ENCODE results near the gene PAPSS1. TPM values are rescaled to one million over a fixed set of nuclear protein-coding genes. Genes with fewer than 3 reads are reported as not detected.

The PAPSS1 gene
- total RNA-seq, 4 donors from 2014 or later = 44.4 to 58.4 (median 52.0) TPM

GRCh38 chr4:107564326-107564725 is 155.7 kb downstream of the PAPSS1 start:
- Histone ChIP-seq H3K4me3 (no peak overlapping the region), H3K36me3 (no peaks in the 10 kb centered on the region), H3K27ac (no peak overlapping the region), H3K9me3 (peaks cover 7% of the 10 kb centered on the region), H3K4me1 (no peaks in the 10 kb centered on the region), H3K27me3 (no peaks in the 10 kb centered on the region)
- WGBS = 57% methylated on average over 5 of the region's 5 CpGs
- no peak for TF ChIP-seq CTCF (IDR thresholded peaks at IDR 0.05)
- TF ChIP-seq POLR2AphosphoS5 (IDR thresholded peaks at IDR 0.05) = no peak
- TF ChIP-seq EP300 (IDR thresholded peaks at IDR 0.05) = no peak
- TF ChIP-seq POLR2A (IDR thresholded peaks at IDR 0.05) = no peak
- no peak for DNase-seq (ENCODE audit: low spot score in 2 of 2)

Other genes with a start within 250 kb of the PAPSS1 start
- gene SGMS2, start 104.7 kb upstream of the PAPSS1 start, total RNA-seq = 100 to 1,000 TPM in 1 of 4 donors, 10 to 100 TPM in 3; 18.3 to 100 (median 66.6) TPM
- 1 to 10 TPM; 3.3 to 8.7 (median 4.4) TPM for gene CYP2U1, start 211.3 kb upstream of the PAPSS1 start, total RNA-seq